RPMI7951 (cell line): ENCODE measurements around the gene EFR3B. TPM values are rescaled to one million over a fixed set of nuclear protein-coding genes. Genes with fewer than 3 reads are reported as not detected.
"Not testable (repeated sequence)": the region's sequence is repeated elsewhere in the genome, so short reads cannot be mapped to it uniquely, and the experiment has no call there.

Experiments
- DNase-seq: peaks from one replicate; pipeline ENCODE4 v3.0.0-alpha.2; 2012; ENCODE audit warnings: low read depth
- total RNA-seq: library from RNA; depleted of rRNA; stranded (reverse); fragments of >200 nt; shearing (Covaris generic); gene quantifications from 2 replicates; pipeline ENCODE4 v1.2.3, GENCODE V29; 2014

The EFR3B gene
- total RNA-seq, 1 experiment from 2014 or later, result 0.60 TPM

GRCh38 chr2:25103287-25103871 lies 61.5 kb downstream of the EFR3B start:
- peak; percentile 87 for DNase-seq

GRCh38 chr2:25104736-25105135 lies 62.9 kb downstream of the EFR3B start:
- DNase-seq, result no peak

- peak; percentile 71 for DNase-seq
Observed at GRCh38 chr2:25105336-25106085, 63.6 kb downstream of the EFR3B start.

GRCh38 chr2:25109822-25110221 lies 67.9 kb downstream of the EFR3B start:
- no peak for DNase-seq

- DNase-seq, result no peak
Observed at GRCh38 chr2:25112113-25112512, 70.2 kb downstream of the EFR3B start.

GRCh38 chr2:25115249-25115883 lies 73.5 kb downstream of the EFR3B start:
- no peak for DNase-seq

- DNase-seq, result no peak
Observed at GRCh38 chr2:25115902-25116301, 74.0 kb downstream of the EFR3B start.

GRCh38 chr2:25116956-25117355 lies 75.1 kb downstream of the EFR3B start:
- DNase-seq, result no peak

GRCh38 chr2:25119263-25119662 lies 77.4 kb downstream of the EFR3B start:
- DNase-seq, result no peak

- no peak for DNase-seq
Observed at GRCh38 chr2:25122367-25122766, 80.5 kb downstream of the EFR3B start.

GRCh38 chr2:25123682-25124081 lies 81.8 kb downstream of the EFR3B start:
- no peak for DNase-seq

- no peak for DNase-seq
Observed at GRCh38 chr2:25125189-25125588, 83.3 kb downstream of the EFR3B start.

GRCh38 chr2:25125976-25126375 lies 84.1 kb downstream of the EFR3B start:
- no peak for DNase-seq

- not testable (repeated sequence) for DNase-seq
Observed at GRCh38 chr2:25127071-25127470, 85.2 kb downstream of the EFR3B start.

- DNase-seq, result no peak
Observed at GRCh38 chr2:25127646-25128045, 85.8 kb downstream of the EFR3B start.

GRCh38 chr2:25129901-25130520 lies 88.1 kb downstream of the EFR3B start:
- DNase-seq, result no peak

GRCh38 chr2:25131253-25131566 lies 89.3 kb downstream of the EFR3B start:
- DNase-seq, result no peak

GRCh38 chr2:25131567-25132298 lies 89.9 kb downstream of the EFR3B start:
- DNase-seq, result no peak

- no peak for DNase-seq
Observed at GRCh38 chr2:25132299-25132635, 90.4 kb downstream of the EFR3B start.

- DNase-seq, result no peak
Observed at GRCh38 chr2:25132693-25133092, 90.8 kb downstream of the EFR3B start.

- DNase-seq, result not testable (repeated sequence)
Observed at GRCh38 chr2:25140535-25140934, 98.7 kb downstream of the EFR3B start.

GRCh38 chr2:25141120-25141519 lies 99.2 kb downstream of the EFR3B start:
- no peak for DNase-seq
